Hepatic stellate cell (primary cell): Measurements from ENCODE around the gene NDUFA12.

Experiments
- DNase-seq: peaks from one replicate; pipeline ENCODE4 v3.0.0; 2011; ENCODE audit warnings: low spot score

Gene NDUFA12

GRCh38 chr12:94940771-94941170 lies 62.7 kb downstream of the NDUFA12 start:
- DNase-seq = no peak

DNA sequence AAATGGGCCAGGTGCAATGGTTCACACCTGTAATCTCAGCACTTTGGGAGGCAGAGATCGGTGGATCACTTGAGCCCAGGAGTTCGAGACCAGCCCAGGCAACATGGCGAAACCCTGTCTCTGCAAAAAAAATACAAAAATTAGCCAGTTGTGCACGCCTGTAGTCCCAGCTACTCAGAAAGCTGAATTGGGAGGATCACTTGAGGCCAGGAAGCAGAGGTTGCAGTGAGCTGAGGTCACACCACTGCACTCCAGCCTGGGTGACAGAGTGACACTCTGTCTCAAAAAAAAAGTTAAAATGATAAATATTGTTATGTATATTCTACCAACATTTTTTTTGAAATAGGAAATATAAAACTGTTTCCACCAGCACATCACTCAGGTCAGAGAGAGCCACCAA lies 64.9 kb downstream of the NDUFA12 start:
- no peak for DNase-seq

DNA sequence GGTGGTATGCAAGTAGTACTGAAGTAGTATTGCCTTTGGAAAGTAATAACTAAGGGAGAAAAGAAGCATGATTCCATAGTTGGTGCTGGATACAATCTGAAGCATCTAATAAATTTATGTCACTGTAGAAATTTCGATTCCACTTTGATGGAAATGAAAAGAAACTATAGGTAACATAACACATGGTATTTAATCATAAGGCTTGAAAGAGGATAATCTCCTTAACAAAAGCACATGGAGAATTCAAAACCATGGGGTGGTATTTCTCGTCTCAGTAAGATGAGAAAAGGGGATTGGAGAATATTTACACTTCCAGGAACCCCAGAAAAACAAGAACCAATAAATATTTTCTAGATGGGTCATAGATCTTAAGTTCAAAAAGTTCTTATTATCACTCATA lies 72.7 kb downstream of the NDUFA12 start:
- DNase-seq = no peak

- DNase-seq = no peak
Observed at GRCh38 chr12:94930216-94930654, 73.3 kb downstream of the NDUFA12 start.

GRCh38 chr12:94929780-94930179 lies 73.7 kb downstream of the NDUFA12 start:
- DNase-seq = no peak

- no peak for DNase-seq
Observed at GRCh38 chr12:94925729-94926128, 77.8 kb downstream of the NDUFA12 start.

DNA sequence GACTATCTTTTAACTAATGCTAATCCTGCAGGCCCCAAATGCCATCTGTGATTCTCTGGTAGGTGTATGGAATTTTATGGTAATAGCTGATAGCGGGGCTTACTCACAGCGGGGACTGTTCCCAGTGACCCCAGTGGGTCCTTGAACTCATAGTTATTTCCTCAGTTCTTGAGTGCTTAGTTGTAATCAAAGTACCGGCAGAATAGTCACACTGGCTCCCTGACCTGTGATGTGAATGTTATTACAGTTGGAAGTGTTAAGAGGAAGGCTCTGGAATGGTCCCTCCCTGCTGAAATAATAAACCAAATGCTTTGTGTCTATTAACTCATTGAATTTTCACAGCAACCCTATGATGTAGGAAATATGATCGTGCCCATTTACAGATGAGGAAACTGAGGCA lies 78.3 kb downstream of the NDUFA12 start:
- no peak for DNase-seq

GRCh38 chr12:94922561-94922960 lies 80.9 kb downstream of the NDUFA12 start:
- no peak for DNase-seq
